ENCODE measurements around the gene HOXD8. TPM values are rescaled to one million over a fixed set of nuclear protein-coding genes. Genes with fewer than 3 reads are reported as not detected.

The HOXD8 gene
- total and polyA plus RNA-seq, 5 experiments from 2014 or later = not detected

DNA sequence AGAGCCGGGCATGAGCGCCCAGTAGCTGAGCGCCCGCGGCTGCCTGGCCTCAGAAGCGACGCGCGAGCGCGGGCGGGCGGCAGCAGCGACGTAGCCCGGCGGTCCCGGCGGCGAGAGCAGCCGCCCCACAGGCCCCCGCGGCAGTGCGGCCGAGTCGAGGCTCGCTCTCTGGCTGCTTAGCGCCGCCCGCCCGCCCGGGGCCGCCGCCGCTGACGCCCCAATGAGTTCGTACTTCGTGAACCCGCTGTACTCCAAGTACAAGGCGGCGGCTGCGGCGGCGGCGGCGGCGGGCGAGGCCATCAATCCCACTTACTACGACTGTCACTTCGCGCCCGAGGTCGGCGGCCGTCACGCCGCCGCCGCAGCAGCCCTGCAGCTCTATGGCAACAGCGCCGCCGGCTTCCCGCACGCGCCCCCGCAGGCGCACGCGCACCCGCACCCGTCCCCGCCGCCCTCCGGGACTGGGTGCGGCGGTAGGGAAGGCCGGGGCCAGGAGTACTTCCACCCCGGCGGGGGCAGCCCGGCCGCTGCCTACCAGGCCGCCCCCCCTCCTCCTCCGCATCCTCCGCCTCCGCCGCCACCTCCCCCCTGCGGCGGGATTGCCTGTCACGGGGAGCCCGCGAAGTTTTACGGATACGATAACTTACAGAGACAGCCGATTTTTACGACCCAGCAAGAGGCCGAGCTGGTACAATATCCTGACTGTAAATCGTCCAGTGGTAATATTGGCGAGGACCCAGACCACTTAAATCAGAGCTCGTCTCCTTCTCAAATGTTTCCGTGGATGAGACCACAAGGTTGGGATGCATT is 847 bp downstream of the HOXD8 start:
- Mint-ChIP-seq H3K27me3 (peaks cover 68 to 88% (median 80%) of the 10 kb centered on the region in 5 donors), H3K36me3 (peaks cover 3 to 15% (median 6%) of the 10 kb centered on the region in 3 donors), H3K27ac (peak overlapping the region in 1 of 10 donors; percentile 86), H3K4me3 (peak overlapping the region; percentile 61 to 80 (median 76)), H3K9me3 (peaks cover 0 to 28% (median 3%) of the 10 kb centered on the region in 9 donors), H3K4me1 (peaks cover 10 to 43% (median 33%) of the 10 kb centered on the region in 4 donors)
- ATAC-seq (peak; percentile 43 to 48), DNase-seq (peak in 3 of 10 donors; percentile 14 to 44 (median 33))
- POLR2A ChIA-PET = no interaction called here

- POLR2A ChIA-PET = interaction anchor here (0.7 to 1.2 kb wide), 2 partner anchors 507 to 732 kb away, joined by 3 to 5 read pairs; no protein-coding TSS in a partner anchor
- DNase-seq = no peak
- H3K36me3 Mint-ChIP-seq = peaks cover 3 to 21% (median 12%) of the 10 kb centered on the region in 3 donors
Observed at GRCh38 chr2:176130957-176131847, 1.7 kb downstream of the HOXD8 start.

DNA sequence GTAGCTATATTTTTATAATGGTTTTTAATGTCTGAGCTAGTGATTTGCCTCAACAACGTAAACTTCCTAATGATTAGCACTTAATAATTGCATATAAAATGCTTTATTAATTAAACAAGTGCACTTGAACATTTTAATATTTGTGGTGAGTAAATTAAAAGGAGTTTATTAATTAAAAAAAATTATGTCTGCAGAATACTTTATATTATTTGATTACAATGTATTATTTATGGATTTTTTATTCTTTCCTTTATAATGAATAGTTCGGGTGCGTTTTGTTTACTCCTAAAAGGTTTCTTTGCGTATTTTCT is 2.3 kb downstream of the HOXD8 start:
- DNase-seq = no peak
- peaks cover 0 to 37% (median 3%) of the 10 kb centered on the region in 9 donors for H3K9me3 Mint-ChIP-seq

More at GRCh38 chr2:176130957-176131847, 1.7 kb downstream of the HOXD8 start:
- H3K27ac Mint-ChIP-seq = peak overlapping the region in 2 of 10 donors; percentile 48 to 86
- H3K9me3 Mint-ChIP-seq = peaks cover 0 to 35% (median 3%) of the 10 kb centered on the region in 9 donors
- no peak for ATAC-seq
- H3K27me3 Mint-ChIP-seq = peaks cover 67 to 88% (median 80%) of the 10 kb centered on the region in 5 donors
- H3K4me1 Mint-ChIP-seq = peaks cover 13 to 52% (median 40%) of the 10 kb centered on the region in 4 donors
- H3K4me3 Mint-ChIP-seq = peak overlapping the region; percentile 61 to 80 (median 76)

GRCh38 chr2:176132205-176133171 is 3.0 kb downstream of the HOXD8 start:
- peak overlapping the region in 1 of 10 donors; percentile 86 for H3K27ac Mint-ChIP-seq
- DNase-seq = peak in 1 of 10 donors; percentile 34
- H3K4me1 Mint-ChIP-seq = peaks cover 13 to 50% (median 41%) of the 10 kb centered on the region in 4 donors
- H3K36me3 Mint-ChIP-seq = peaks cover 3 to 21% (median 12%) of the 10 kb centered on the region in 3 donors
- ATAC-seq = no peak
- POLR2A ChIA-PET = interaction anchor here (0.5 to 1.2 kb wide), 4 partner anchors 14 to 731 kb away, joined by 3 to 5 read pairs (median 3); no protein-coding TSS in a partner anchor
- H3K9me3 Mint-ChIP-seq = peaks cover 0 to 40% (median 3%) of the 10 kb centered on the region in 9 donors
- peak overlapping the region; percentile 56 to 89 (median 81) for H3K4me3 Mint-ChIP-seq
- peaks cover 65 to 88% (median 77%) of the 10 kb centered on the region in 5 donors for H3K27me3 Mint-ChIP-seq

More for the DNA sequence above, 2.3 kb downstream of the HOXD8 start:
- POLR2A ChIA-PET = interaction anchor here (0.7 to 1.2 kb wide), 2 partner anchors 507 to 732 kb away, joined by 3 to 5 read pairs; no protein-coding TSS in a partner anchor
- peaks cover 13 to 53% (median 42%) of the 10 kb centered on the region in 4 donors for H3K4me1 Mint-ChIP-seq
- H3K27me3 Mint-ChIP-seq = peaks cover 63 to 88% (median 76%) of the 10 kb centered on the region in 5 donors
- peaks cover 3 to 21% (median 12%) of the 10 kb centered on the region in 3 donors for H3K36me3 Mint-ChIP-seq
- H3K27ac Mint-ChIP-seq = peak overlapping the region in 1 of 10 donors; percentile 86
- peak overlapping the region in 9 of 10 donors; percentile 10 to 89 (median 79) for H3K4me3 Mint-ChIP-seq
- ATAC-seq = no peak

- H3K27me3 Mint-ChIP-seq = peaks cover 64 to 88% (median 77%) of the 10 kb centered on the region in 5 donors
- H3K4me1 Mint-ChIP-seq = peaks cover 12 to 47% (median 37%) of the 10 kb centered on the region in 4 donors
Observed at GRCh38 chr2:176133389-176133788, 3.9 kb downstream of the HOXD8 start.

GRCh38 chr2:176134035-176134434 is 4.5 kb downstream of the HOXD8 start:
- Mint-ChIP-seq H3K27me3 (peaks cover 66 to 88% (median 79%) of the 10 kb centered on the region in 5 donors), H3K27ac (no peak overlapping the region), H3K9me3 (peaks cover 0 to 49% (median 8%) of the 10 kb centered on the region in 9 donors), H3K4me1 (peaks cover 11 to 48% (median 37%) of the 10 kb centered on the region in 4 donors), H3K4me3 (peak overlapping the region in 1 of 10 donors; percentile 56), H3K36me3 (peaks cover 4 to 27% (median 18%) of the 10 kb centered on the region in 3 donors)
- POLR2A ChIA-PET = no interaction called here
- ATAC-seq (no peak), DNase-seq (no peak)

More at GRCh38 chr2:176133389-176133788, 3.9 kb downstream of the HOXD8 start:
- ATAC-seq (no peak), DNase-seq (no peak)
- POLR2A ChIA-PET = interaction anchor here (0.6 kb wide), 1 partner anchor 13 kb away, joined by 3 read pairs; no protein-coding TSS in a partner anchor
- H3K27ac Mint-ChIP-seq = no peak overlapping the region
- H3K36me3 Mint-ChIP-seq = peaks cover 3 to 24% (median 17%) of the 10 kb centered on the region in 3 donors
- peaks cover 0 to 42% (median 4%) of the 10 kb centered on the region in 9 donors for H3K9me3 Mint-ChIP-seq
- H3K4me3 Mint-ChIP-seq = peak overlapping the region in 1 of 10 donors; percentile 20

DNA sequence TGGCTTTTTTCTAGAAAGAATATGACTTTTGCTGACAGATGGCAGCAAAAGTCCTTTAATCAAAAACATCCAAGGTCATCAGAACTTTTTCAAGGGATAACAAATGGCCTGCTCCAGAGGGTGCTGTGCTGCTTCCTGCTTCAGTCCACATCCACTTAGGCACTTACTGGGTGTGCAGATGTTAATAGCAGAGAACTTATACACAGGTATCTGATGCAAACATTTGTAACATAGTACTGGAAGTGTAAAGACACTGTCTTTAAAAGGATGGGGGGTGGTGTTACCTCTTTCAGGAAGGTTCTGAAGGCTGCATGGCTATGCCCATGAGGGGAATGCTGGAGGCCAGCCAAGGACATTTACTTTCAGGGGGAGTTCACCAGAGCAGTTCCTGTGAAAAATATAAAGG is 5.5 kb downstream of the HOXD8 start:
- Mint-ChIP-seq H3K27me3 (peaks cover 68 to 95% (median 84%) of the 10 kb centered on the region in 5 donors), H3K27ac (peak overlapping the region in 1 of 10 donors; percentile 34), H3K36me3 (peaks cover 5 to 31% (median 23%) of the 10 kb centered on the region in 3 donors), H3K4me3 (peak overlapping the region in 4 of 10 donors; percentile 20 to 70 (median 66)), H3K9me3 (peaks cover 0 to 55% (median 8%) of the 10 kb centered on the region in 9 donors), H3K4me1 (peaks cover 15 to 51% (median 40%) of the 10 kb centered on the region in 4 donors)
- POLR2A ChIA-PET = no interaction called here
- no peak for DNase-seq
- ATAC-seq = no peak

DNA sequence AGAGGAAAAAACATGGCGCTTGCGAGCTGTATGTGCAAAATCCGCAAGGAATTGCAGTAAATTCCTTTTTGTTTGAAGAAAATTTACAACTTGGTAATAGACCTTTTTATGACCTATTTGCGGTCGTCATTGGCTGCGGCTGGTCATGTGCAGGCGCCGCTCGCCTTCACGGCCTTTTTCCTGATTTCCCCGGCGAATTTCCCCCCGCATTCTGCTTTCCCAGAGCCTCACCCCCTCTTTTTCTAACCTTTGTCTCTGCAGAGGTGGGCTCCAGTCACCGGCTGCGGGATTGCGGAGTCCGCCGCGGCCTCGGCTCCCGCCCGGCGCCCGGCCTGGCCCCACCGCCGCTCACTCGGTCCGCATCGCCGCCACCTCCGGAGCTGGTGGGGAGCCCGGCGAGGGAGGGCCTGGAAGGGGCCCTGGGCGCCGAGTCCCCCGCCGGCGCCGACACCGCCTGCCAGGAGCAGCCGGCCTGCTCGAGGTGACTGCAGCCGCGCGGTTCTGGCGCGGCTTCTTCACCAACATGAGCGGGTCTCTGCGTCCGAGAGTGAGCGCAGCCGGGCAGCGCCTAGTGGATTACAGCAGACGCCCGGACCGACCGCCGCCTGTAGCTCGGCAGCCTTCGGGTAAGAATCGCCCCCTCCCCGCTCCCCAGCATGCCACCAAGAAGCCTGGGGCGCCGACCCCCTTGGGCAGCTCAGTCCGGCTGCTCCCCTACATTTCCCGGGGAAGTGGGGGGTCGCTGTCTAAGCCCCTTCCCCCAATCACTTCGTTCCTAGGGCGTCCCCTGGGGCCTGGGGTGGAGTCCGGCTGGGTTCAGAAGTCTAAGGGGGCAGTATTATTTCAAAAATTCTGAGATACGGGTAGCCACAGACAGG is 7.1 kb downstream of the HOXD8 start:
- peak overlapping the region in 1 of 10 donors; percentile 65 for H3K27ac Mint-ChIP-seq
- H3K4me1 Mint-ChIP-seq = peaks cover 13 to 47% (median 39%) of the 10 kb centered on the region in 4 donors
- POLR2A ChIA-PET = no interaction called here
- peak overlapping the region in 9 of 10 donors; percentile 6 to 71 (median 55) for H3K4me3 Mint-ChIP-seq
- H3K27me3 Mint-ChIP-seq = peaks cover 66 to 96% (median 84%) of the 10 kb centered on the region in 5 donors
- H3K36me3 Mint-ChIP-seq = peaks cover 3 to 31% (median 17%) of the 10 kb centered on the region in 3 donors
- no peak for DNase-seq
- H3K9me3 Mint-ChIP-seq = peaks cover 0 to 50% (median 8%) of the 10 kb centered on the region in 9 donors
- peak in 1 of 2 donors; percentile 18 for ATAC-seq

DNA sequence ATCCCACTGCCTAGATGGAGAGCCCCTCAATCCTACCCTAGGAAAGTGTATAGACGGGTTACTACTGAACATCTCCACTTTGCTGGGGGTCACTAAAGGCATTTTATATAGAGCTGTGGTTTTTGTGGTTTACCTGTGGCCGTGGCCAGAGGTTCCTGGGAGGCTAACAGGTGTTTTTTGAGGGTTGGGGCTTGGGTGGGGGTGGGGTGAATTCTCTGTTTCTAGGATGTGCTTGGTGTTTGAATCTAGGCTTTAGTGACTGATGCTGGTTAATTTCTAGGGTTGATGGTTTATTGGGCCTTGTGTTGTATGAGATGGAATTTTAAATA is 7.7 kb downstream of the HOXD8 start:
- Mint-ChIP-seq H3K27me3 (peaks cover 65 to 97% (median 85%) of the 10 kb centered on the region in 5 donors), H3K36me3 (peaks cover 3 to 28% (median 17%) of the 10 kb centered on the region in 3 donors), H3K27ac (no peak overlapping the region), H3K4me3 (peak overlapping the region in 1 of 10 donors; percentile 29), H3K9me3 (peaks cover 0 to 50% (median 8%) of the 10 kb centered on the region in 9 donors), H3K4me1 (peaks cover 12 to 43% (median 37%) of the 10 kb centered on the region in 4 donors)
- POLR2A ChIA-PET = no interaction called here
- ATAC-seq (no peak), DNase-seq (no peak)

- Mint-ChIP-seq H3K4me1 (peaks cover 9 to 37% (median 32%) of the 10 kb centered on the region in 4 donors), H3K9me3 (peaks cover 0 to 48% (median 8%) of the 10 kb centered on the region in 9 donors), H3K36me3 (peaks cover 2 to 24% (median 17%) of the 10 kb centered on the region in 3 donors), H3K27me3 (peaks cover 61 to 97% (median 84%) of the 10 kb centered on the region in 5 donors), H3K4me3 (no peak overlapping the region), H3K27ac (peak overlapping the region in 1 of 10 donors; percentile 39)
- POLR2A ChIA-PET = no interaction called here
- no peak for DNase-seq
- ATAC-seq = no peak
Observed at GRCh38 chr2:176137906-176138305, 8.4 kb downstream of the HOXD8 start.
